ENCODE results near the gene OPN1LW.
"Not testable (repeated sequence)": the region's sequence is repeated elsewhere in the genome, so short reads cannot be mapped to it uniquely, and the experiment has no call there.

Gene OPN1LW

DNA sequence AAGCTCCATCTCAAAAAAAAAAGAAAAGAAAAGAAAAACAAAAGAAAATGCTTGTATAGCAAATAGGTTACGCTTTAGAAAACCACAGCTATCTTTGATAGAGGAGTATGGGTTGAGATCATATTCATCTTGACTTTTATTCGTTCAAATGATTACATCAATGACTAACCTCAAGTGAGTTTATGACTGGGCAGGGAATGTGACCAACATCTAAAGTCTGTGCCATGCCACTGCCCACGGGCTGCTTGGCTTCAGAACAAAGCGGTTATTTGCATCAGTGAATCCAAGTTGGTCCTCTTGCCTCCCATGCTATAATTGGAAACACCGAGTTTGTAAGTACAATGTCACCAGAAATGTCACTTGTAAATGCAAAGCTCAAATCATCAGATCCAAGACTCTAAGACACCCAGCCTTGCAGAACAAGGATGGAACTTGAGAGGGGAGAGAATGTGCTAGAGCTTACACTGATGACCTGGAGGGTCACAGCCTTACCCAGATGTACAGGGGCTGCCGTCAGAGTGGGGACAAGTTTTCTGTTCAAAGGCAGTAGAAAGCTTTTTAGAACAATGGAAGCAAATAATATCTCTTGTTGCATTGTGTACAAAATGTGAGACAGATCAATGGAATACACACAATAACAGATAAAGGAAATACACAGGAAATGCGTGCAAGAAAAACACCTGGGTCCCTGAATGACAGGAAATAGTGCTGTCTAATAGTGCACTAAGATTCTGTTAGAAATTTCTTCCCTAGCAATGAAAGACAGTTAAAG lies 8.4 kb upstream of the OPN1LW start:
- DNase-seq: no peak

DNA sequence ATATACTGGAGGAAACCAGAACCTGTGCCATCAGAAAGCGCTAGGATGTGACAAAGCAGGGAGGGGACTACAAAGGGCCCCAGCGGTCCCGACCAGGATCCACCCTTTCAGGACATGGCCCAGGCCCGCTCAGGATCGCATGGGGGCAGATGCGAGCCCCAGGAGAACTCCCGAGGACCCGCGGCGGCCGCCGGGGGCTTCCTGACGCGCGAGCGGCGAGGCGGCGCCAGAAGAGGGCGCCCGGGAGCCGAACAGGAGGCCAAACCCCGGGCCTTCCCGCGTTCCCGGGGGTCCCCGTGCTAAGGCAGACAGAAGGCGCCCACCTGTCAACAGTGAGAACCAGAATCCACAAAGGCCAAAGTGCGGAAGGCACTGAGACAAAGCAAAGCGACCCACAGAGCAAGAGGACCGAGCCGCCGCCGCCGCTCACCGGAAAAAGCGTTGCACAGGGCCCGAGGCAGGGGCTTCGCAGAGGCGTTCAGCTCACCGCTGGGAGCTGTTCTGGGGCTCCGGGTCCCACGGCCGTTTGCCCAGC lies 7.3 kb upstream of the OPN1LW start:
- DNase-seq: peak; percentile 77

DNA sequence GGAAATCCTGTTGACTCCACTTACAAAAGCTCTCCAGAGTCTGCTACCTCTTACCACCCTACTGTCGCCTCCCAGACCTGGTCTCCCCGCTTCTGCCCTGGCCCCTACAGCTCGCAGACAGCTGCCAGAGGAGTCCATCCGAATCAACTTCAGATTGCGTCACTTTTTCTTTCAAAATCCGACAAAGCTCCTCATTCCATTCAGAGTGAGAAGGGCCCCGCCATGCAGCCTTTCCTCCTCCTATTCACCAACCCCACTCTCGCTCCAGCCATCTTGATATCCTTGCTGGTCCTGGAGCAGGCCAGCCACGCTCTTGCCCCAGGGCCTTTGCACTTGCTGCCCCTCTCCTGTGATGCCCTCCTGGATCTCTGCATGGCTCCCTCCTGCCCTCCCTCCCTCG lies 5.2 kb upstream of the OPN1LW start:
- no peak for DNase-seq

DNA sequence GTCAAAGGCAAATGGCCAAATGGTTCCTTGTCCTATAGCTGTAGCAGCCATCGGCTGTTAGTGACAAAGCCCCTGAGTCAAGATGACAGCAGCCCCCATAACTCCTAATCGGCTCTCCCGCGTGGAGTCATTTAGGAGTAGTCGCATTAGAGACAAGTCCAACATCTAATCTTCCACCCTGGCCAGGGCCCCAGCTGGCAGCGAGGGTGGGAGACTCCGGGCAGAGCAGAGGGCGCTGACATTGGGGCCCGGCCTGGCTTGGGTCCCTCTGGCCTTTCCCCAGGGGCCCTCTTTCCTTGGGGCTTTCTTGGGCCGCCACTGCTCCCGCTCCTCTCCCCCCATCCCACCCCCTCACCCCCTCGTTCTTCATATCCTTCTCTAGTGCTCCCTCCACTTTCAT lies 3.8 kb upstream of the OPN1LW start:
- DNase-seq: no peak

DNA sequence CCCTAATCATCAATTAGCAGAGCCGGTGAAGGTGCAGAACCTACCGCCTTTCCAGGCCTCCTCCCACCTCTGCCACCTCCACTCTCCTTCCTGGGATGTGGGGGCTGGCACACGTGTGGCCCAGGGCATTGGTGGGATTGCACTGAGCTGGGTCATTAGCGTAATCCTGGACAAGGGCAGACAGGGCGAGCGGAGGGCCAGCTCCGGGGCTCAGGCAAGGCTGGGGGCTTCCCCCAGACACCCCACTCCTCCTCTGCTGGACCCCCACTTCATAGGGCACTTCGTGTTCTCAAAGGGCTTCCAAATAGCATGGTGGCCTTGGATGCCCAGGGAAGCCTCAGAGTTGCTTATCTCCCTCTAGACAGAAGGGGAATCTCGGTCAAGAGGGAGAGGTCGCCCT lies 3.3 kb upstream of the OPN1LW start:
- no peak for DNase-seq

DNA sequence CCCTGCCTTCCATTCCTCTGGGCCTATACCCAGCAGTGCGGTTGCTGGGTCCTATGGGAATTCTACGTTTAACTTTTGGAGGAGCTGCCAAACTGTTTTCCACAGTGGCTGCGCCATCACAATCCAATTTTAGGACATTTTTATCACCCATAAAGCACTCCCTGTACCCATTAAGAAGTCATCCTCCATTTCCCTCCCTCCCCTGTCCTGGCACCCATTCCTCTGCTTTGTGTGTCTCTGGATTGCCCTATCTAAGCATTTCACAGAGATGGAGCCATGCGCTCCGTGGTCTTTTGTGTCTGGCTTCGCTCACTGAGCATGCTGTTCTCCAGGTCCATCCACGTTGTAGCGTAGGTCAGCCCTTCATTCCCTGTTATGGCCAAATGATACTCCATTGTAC lies 1.7 kb upstream of the OPN1LW start:
- no peak for DNase-seq

DNA sequence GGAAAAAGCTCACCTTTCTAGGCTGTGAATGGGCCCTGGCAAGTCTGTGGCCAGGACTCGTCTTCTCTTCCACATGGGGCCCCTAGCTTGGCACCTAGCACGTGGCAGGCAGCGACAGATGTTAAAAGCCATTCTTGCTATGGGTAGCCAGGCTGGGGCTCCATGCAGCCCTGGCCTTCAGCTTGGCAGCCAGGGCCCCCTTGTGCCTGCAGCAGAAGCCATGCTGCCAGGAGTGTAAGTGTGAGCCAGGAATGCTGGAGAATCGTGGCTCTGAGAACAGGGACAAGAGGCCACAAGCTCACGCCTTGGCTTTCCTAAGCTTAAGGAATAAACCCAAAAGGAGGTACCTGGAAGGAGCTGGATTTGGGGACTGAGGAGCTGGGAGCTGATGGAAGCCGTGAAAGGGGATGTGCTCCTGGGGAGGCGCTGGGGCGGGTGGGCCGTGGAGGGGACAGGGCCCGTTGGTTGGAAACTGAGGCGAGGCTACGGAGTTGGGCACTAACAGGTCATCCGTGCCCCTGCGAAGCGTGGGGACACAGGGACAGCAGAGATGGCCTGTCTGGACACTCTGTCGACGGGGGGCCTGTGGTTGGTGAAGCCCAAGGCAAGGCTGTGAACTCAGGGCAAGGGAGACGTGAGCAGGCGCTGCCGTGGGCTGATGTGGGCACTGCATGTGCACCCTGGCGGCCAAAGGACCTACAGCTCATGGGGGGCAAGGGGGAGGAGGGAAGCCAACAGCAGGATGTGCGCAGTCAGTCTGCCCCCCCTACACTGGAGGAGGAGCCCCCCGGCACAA lies 895 bp upstream of the OPN1LW start:
- DNase-seq: no peak

DNA sequence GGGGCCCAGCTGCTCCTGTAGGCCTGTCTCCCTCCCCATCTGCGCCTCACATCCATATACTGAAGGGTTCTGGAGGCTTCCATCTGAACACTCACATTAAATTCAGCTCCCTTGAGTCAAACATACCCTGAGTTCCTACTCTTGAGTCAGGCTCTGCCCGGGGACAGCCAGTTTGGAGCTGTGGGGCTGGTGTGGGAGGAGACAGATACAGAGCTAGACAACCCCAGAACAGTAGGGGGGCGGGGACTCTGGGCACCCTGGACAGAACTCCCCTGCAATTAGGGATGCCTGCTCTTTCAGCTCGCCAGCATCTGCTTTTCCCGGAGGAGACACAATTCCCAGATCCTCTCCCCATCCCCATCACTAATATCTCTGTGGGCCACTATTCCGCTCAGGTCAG lies 7.0 kb downstream of the OPN1LW start:
- not testable (repeated sequence) for DNase-seq

DNA sequence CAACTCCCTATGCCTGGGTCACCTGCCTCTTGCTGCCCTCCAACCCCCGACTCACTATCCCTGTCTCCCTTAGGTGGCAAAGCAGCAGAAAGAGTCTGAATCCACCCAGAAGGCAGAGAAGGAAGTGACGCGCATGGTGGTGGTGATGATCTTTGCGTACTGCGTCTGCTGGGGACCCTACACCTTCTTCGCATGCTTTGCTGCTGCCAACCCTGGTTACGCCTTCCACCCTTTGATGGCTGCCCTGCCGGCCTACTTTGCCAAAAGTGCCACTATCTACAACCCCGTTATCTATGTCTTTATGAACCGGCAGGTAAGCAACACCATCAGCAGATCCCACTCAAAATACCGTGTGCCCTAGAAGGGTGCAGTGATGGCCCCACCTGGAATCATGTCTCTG lies 12.2 kb downstream of the OPN1LW start:
- DNase-seq: not testable (repeated sequence)

DNA sequence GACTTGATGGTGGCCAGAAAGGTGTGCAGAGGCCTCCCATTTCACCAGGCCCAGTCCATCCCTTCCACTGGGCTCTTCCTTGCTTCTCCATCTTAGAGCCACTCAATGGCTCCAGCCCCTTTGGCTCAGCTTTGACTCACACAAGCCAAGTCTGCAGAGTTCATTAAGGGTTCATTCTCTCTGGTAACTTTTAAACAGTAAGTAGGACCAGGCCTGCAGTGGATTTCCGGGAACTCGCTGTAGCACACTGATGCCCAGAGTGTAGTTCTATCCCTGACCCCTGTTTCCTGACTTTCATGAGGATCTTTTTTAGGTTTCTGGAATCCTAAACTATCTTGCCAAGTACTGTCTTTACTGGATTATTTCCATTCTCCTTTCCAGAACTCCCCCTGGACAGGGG lies 13.2 kb downstream of the OPN1LW start:
- not testable (repeated sequence) for DNase-seq

DNA sequence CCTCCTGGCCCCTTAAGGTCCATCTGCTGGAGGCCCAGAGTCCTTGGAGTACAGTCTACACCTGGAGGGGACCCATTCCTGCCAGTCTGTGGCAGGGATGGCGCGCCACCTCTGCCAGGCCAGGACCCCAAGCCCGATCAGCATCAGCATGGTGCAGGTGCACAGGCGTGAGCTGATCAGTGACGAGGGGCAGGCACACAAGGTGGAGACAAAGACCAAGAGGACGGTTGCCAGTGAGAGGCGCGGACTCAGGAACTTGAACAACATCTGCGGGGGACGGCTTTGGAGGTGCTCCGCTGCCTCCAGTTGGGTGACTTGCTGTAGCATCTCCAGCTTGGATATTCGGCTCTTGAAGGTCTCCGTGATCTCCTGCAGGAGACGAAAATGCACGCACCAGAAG lies 15.3 kb downstream of the OPN1LW start:
- not testable (repeated sequence) for DNase-seq

DNA sequence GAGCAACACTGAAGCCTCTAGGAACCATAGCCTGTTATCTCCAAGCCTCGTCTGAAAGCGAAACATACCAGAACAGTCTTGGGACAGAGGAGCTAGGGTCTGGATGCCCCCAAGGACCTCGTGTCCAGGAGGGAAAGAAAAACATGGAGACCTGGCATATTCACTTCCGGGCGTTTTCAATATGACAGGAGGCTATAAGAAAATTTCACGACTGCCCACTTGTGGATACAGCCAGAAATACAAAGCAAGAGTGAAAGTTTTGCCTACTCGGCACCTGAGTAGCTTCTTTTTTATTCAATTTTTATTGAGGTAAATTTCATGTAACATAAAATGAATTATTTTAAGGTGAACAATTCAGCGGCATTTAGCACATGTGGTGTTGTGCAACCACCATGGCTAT lies 20.9 kb downstream of the OPN1LW start:
- not testable (repeated sequence) for DNase-seq

DNA sequence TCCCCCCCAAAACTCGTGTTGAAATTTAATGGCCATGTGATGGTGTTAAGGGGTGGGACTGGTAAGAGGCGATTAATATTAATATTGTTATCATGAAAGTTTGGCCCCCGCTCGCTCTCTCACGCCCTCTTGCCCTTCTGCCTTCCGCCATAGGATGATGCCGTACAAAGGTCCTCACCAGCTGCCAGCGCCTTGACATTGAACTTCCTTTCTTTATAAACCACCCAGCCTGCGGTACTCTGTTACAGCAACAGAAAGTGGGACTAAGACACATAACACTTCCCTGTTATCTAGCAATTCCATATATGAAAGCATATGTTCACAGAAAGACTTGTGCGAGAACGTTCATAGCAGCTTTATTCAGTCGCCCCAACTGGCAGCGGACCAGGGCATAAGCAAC lies 24.3 kb downstream of the OPN1LW start:
- DNase-seq: not testable (repeated sequence)

DNA sequence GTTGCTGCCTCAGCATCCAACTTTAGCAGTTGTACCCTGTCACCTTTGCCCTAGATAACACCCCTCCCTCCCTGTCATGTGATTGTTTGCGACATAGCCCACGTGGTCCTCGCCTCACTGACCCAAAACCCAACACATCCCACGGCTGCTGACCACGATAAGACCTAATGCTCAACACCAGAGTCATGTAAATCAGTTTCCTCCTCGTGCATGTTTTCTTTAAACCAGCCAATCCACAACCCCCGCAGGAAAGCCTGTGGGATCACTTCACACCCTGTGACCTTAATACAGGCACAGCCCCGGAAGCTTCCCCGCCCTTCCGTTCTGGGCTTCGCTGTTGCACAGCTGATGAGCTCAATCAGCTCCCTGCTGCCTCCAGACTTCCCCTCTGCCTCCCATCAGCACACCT lies 28.5 kb downstream of the OPN1LW start:
- DNase-seq: not testable (repeated sequence)

DNA sequence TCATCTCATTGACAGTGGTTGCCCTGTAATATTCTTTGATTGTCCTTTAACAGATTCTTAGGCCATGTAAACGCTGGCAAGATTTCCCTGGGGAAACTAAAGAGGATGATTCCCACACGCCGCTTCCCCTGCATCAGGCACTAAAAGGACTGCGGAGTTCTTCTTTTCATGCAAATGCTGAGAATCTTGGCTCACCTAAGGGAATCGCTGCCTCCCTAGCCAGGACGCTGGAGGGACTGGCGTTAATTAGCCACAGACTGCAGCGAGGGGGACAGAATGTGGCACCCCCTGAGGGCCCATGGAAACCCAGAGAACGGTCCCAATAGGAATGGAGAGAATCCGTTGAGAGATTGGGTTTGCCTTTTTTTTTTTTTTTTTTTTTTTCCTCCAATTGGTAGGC lies 30.3 kb downstream of the OPN1LW start:
- DNase-seq: not testable (repeated sequence)

DNA sequence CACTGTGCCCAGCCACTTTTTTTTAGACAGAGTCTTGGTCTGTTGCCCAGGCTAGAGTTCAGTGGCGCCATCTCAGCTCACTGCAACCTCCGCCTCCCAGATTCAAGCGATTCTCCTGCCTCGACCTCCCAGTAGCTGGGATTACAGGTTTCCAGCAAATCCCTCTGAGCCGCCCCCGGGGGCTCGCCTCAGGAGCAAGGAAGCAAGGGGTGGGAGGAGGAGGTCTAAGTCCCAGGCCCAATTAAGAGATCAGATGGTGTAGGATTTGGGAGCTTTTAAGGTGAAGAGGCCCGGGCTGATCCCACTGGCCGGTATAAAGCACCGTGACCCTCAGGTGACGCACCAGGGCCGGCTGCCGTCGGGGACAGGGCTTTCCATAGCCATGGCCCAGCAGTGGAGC lies 38.3 kb downstream of the OPN1LW start, which contains the start of gene OPN1MW:
TSS of gene OPN1MW (plus strand) at position 301 of the 400 bp plus-strand sequence. CDS start at position 383, 82 bp downstream.
- not testable (repeated sequence) for DNase-seq

DNA sequence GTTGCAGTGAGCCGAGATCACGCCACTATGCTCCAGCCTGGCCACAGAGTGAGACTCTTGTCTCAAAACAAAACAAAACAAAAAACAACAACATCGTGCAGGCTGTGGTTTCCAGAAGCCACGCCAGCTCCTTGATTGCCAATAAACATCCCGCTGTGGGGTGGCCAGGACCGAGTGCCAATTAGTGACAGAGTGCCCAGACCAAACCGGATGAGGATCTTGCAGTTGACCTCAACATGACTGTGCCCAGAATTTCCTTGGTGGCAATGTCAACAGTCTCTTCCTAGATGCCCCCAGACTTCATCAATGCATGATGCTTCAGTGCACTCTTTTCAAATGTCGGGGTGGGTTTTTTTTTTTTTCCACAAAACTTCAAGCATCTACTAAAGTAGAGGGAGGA lies 39.8 kb downstream of the OPN1LW start:
- DNase-seq: not testable (repeated sequence)

DNA sequence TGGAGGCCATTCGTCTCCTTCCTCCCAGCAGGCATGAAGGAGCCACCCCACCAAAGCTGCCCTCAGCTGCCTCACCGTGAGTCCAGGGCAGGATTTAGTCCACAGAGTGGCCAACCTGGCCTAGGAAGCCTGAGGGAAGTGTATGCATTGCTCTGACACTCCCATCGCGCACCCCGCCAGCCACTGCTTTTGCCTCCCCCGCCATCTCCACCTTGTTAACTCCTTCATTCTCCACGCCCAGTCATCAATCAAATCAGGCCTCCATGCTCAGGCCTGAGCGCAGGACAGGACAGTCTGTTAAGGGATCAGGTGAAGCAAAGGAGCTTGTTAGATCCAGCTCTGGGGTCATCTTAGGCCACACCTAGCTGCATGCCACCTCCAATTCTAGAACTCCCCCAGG lies 48.8 kb downstream of the OPN1LW start:
- not testable (repeated sequence) for DNase-seq

DNA sequence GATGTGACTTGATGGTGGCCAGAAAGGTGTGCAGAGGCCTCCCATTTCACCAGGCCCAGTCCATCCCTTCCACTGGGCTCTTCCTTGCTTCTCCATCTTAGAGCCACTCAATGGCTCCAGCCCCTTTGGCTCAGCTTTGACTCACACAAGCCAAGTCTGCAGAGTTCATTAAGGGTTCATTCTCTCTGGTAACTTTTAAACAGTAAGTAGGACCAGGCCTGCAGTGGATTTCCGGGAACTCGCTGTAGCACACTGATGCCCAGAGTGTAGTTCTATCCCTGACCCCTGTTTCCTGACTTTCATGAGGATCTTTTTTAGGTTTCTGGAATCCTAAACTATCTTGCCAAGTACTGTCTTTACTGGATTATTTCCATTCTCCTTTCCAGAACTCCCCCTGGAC lies 50.3 kb downstream of the OPN1LW start:
- DNase-seq: not testable (repeated sequence)

DNA sequence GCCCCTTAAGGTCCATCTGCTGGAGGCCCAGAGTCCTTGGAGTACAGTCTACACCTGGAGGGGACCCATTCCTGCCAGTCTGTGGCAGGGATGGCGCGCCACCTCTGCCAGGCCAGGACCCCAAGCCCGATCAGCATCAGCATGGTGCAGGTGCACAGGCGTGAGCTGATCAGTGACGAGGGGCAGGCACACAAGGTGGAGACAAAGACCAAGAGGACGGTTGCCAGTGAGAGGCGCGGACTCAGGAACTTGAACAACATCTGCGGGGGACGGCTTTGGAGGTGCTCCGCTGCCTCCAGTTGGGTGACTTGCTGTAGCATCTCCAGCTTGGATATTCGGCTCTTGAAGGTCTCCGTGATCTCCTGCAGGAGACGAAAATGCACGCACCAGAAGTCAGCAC lies 52.4 kb downstream of the OPN1LW start:
- not testable (repeated sequence) for DNase-seq
